CD4-positive, alpha-beta memory T cell (primary cell): Measurements from ENCODE around the gene MAZ. TPM values are rescaled to one million over a fixed set of nuclear protein-coding genes. Genes with fewer than 3 reads are reported as not detected.
A peak's percentile ranks its signal among the peaks of the same experiment; 100 is the strongest.
"Not testable (repeated sequence)": the region's sequence is repeated elsewhere in the genome, so short reads cannot be mapped to it uniquely, and the experiment has no call there.

Source experiments
- CTCF ChIA-PET: fragments of 350-600 bp; sonication (Branson Sonifier 250); formaldehyde crosslinking; loops from one replicate; lab custom pipeline; 2021; ENCODE audit warnings: inconsistent platforms; ENCODE audit not compliant: partially characterized antibody; lab: Charles Lee
- POLR2A ChIA-PET: fragments of 350-600 bp; sonication (Branson Sonifier 250); formaldehyde crosslinking; loops from one replicate; lab custom pipeline; 2021; ENCODE audit not compliant: partially characterized antibody; lab: Charles Lee
- DNase-seq, 5 donors: peaks; one replicate each; pipeline versions ENCODE4 v3.0.0 to v3.0.0-alpha.2; 2020 to 2022; ENCODE audit warnings: mixed read lengths in 1 of 5
- H3K27ac ChIP-seq: one replicate; pipeline ENCODE4 v1.7.0; 2013; ENCODE audit warnings: low read depth, low read length
- H3K27me3 ChIP-seq: 2 replicates; pipeline ENCODE4 v1.7.0; 2013; ENCODE audit warnings: mild to moderate bottlenecking, low read length, moderate library complexity; ENCODE audit not compliant: insufficient read depth
- H3K36me3 ChIP-seq: 2 replicates; pipeline ENCODE4 v1.7.0; 2013; ENCODE audit warnings: mild to moderate bottlenecking, low read length, moderate library complexity; ENCODE audit not compliant: insufficient read depth
- H3K4me1 ChIP-seq: 2 replicates; pipeline ENCODE4 v1.7.0; 2013; ENCODE audit warnings: mild to moderate bottlenecking, low read length, moderate library complexity; ENCODE audit not compliant: insufficient read depth
- H3K4me3 ChIP-seq, 2 donors: one replicate each; pipeline ENCODE4 v1.7.0; 2013; ENCODE audit warnings: low read length in 2 of 2, mild to moderate bottlenecking in 1 of 2
- H3K9me3 ChIP-seq, 2 donors: one replicate each; pipeline ENCODE4 v1.7.0; 2013; ENCODE audit warnings: low read length in 2 of 2, control low read depth in 1 of 2; ENCODE audit not compliant: control insufficient read depth in 1 of 2
- H3K27ac Mint-ChIP-seq, 7 donors: one replicate each; pipeline ENCODE4 v1.8.0; 2020 to 2021; ENCODE audit warnings: mixed read lengths in 7 of 7, mild to moderate bottlenecking in 6 of 7, inconsistent platforms in 3 of 7, moderate library complexity in 3 of 7
- H3K27me3 Mint-ChIP-seq, 2 donors: one replicate each; pipeline ENCODE4 v1.8.0; 2020 to 2021; ENCODE audit warnings: mixed read lengths in 2 of 2
- H3K36me3 Mint-ChIP-seq, 2 donors: one replicate each; pipeline ENCODE4 v1.8.0; 2020 to 2021; ENCODE audit warnings: mixed read lengths in 2 of 2, inconsistent platforms in 1 of 2, mild to moderate bottlenecking in 1 of 2
- H3K4me1 Mint-ChIP-seq, 4 donors: one replicate each; pipeline ENCODE4 v1.8.0; 2020 to 2021; ENCODE audit warnings: mixed read lengths in 4 of 4, mild to moderate bottlenecking in 1 of 4
- H3K4me3 Mint-ChIP-seq, 8 donors: one replicate each; pipeline ENCODE4 v1.8.0; 2020 to 2021; ENCODE audit warnings: mixed read lengths in 8 of 8, mild to moderate bottlenecking in 7 of 8, moderate library complexity in 6 of 8, inconsistent platforms in 3 of 8
- H3K9me3 Mint-ChIP-seq, 8 donors: one replicate each; pipeline ENCODE4 v1.8.0; 2020 to 2021; ENCODE audit warnings: mixed read lengths in 8 of 8, mild to moderate bottlenecking in 5 of 8, inconsistent platforms in 3 of 8, moderate library complexity in 1 of 8
- intact Hi-C: fragments of 100-400 bp; cut with micrococcal nuclease; formaldehyde crosslinking; loops from one replicate; pipeline ENCODE4 v1.15.1; 2023
- polyA plus RNA-seq, 2 donors: library from polyadenylated mRNA; unstranded; fragments of 300-500 nt; fragmentation: Illumina TruSeq; gene quantifications; one replicate each; pipeline ENCODE4 v1.2.3, GENCODE V29; 2021
- total RNA-seq, 2 experiments: library from RNA; stranded (reverse); gene quantifications; one replicate each; pipeline ENCODE4 v1.2.3, GENCODE V29; 2021

Gene MAZ
- total and polyA plus RNA-seq, 4 experiments from 2014 or later = 40.3 to 264 (median 164) TPM

GRCh38 chr16:29770250-29770929 lies 35.9 kb upstream of the MAZ start:
- H3K4me1 ChIP-seq = no peaks in the 10 kb centered on the region
- H3K4me1 Mint-ChIP-seq = peaks cover 0 to 8% (median 2%) of the 10 kb centered on the region in 4 donors
- no peak overlapping the region for H3K4me3 ChIP-seq
- H3K27me3 Mint-ChIP-seq = no peaks in the 10 kb centered on the region
- H3K36me3 Mint-ChIP-seq = no peaks in the 10 kb centered on the region
- peak overlapping the region in 3 of 7 donors; percentile 4 to 51 (median 30) for H3K27ac Mint-ChIP-seq
- intact Hi-C loops = no loop called here
- no peaks in the 10 kb centered on the region for H3K36me3 ChIP-seq
- H3K4me3 Mint-ChIP-seq = peak overlapping the region in 1 of 8 donors; percentile 17
- no peak overlapping the region for H3K27ac ChIP-seq
- ChIA-PET CTCF (no interaction called here), POLR2A (interaction anchor here (1.0 to 1.8 kb wide), 3 partner anchors 20 to 38 kb away, joined by 3 to 7 read pairs (median 5); partner anchors contain the start of gene KIF22)
- no peak for DNase-seq
- H3K9me3 ChIP-seq = no peaks in the 10 kb centered on the region
- no peaks in the 10 kb centered on the region for H3K27me3 ChIP-seq
- no peaks in the 10 kb centered on the region for H3K9me3 Mint-ChIP-seq

GRCh38 chr16:29772330-29772729 lies 34.0 kb upstream of the MAZ start:
- H3K36me3 ChIP-seq, H3K9me3 Mint-ChIP-seq, H3K27ac ChIP-seq, H3K9me3 ChIP-seq, H3K27me3 ChIP-seq, DNase-seq, H3K4me1 Mint-ChIP-seq, H3K4me1 ChIP-seq, H3K27me3 Mint-ChIP-seq, intact Hi-C loops, H3K4me3 ChIP-seq, H3K36me3 Mint-ChIP-seq: not testable (repeated sequence)
- peak overlapping the region in 1 of 7 donors; percentile 57 for H3K27ac Mint-ChIP-seq
- ChIA-PET POLR2A (interaction anchor here (0.6 to 2.8 kb wide), 4 partner anchors 12 to 52 kb away, joined by 3 to 8 read pairs (median 6); partner anchors contain the start of genes C16orf54 and KIF22), CTCF (interaction anchor here (0.8 kb wide), 1 partner anchor 13 kb away, joined by 3 read pairs; no protein-coding TSS in a partner anchor)
- peak overlapping the region in 1 of 8 donors; percentile 41 for H3K4me3 Mint-ChIP-seq

GRCh38 chr16:29774730-29775129 lies 31.6 kb upstream of the MAZ start:
- CTCF ChIA-PET = interaction anchor here (0.9 to 2.1 kb wide), 4 partner anchors 10 to 75 kb away, joined by 3 to 7 read pairs (median 4); no protein-coding TSS in a partner anchor
- no peaks in the 10 kb centered on the region for H3K36me3 Mint-ChIP-seq
- H3K4me1 ChIP-seq = no peaks in the 10 kb centered on the region
- DNase-seq = no peak
- POLR2A ChIA-PET = interaction anchor here (1.2 to 2.8 kb wide), 2 partner anchors 29 to 36 kb away, joined by 3 to 8 read pairs; partner anchors contain the start of gene C16orf54
- intact Hi-C loops = no loop called here
- H3K4me1 Mint-ChIP-seq = peaks cover 0 to 6% (median 2%) of the 10 kb centered on the region in 4 donors
- H3K36me3 ChIP-seq = no peaks in the 10 kb centered on the region
- H3K9me3 ChIP-seq = no peaks in the 10 kb centered on the region
- no peak overlapping the region for H3K4me3 ChIP-seq
- H3K9me3 Mint-ChIP-seq = no peaks in the 10 kb centered on the region
- no peak overlapping the region for H3K4me3 Mint-ChIP-seq
- no peaks in the 10 kb centered on the region for H3K27me3 ChIP-seq
- no peaks in the 10 kb centered on the region for H3K27me3 Mint-ChIP-seq
- H3K27ac Mint-ChIP-seq = peak overlapping the region in 1 of 7 donors; percentile 30
- no peak overlapping the region for H3K27ac ChIP-seq

- no peak for DNase-seq
- CTCF ChIA-PET = interaction anchor here (1.1 kb wide), 1 partner anchor 74 kb away, joined by 3 read pairs; no protein-coding TSS in a partner anchor
- H3K27ac Mint-ChIP-seq = peak overlapping the region in 1 of 7 donors; percentile 62
- Histone ChIP-seq H3K4me1 (no peaks in the 10 kb centered on the region), H3K4me3 (no peak overlapping the region), H3K27ac (no peak overlapping the region), H3K9me3 (no peaks in the 10 kb centered on the region), H3K36me3 (no peaks in the 10 kb centered on the region), H3K27me3 (no peaks in the 10 kb centered on the region)
- no peak overlapping the region for H3K4me3 Mint-ChIP-seq
- H3K4me1 Mint-ChIP-seq = peaks cover 0 to 6% (median 3%) of the 10 kb centered on the region in 4 donors
- POLR2A ChIA-PET = interaction anchor here (1.2 kb wide), 2 partner anchors 21 to 37 kb away, joined by 3 read pairs; no protein-coding TSS in a partner anchor
- no peaks in the 10 kb centered on the region for H3K27me3 Mint-ChIP-seq
- H3K36me3 Mint-ChIP-seq = no peaks in the 10 kb centered on the region
- intact Hi-C loops = no loop called here
- H3K9me3 Mint-ChIP-seq = no peaks in the 10 kb centered on the region
Measured at GRCh38 chr16:29775742-29776408, 30.5 kb upstream of the MAZ start.

GRCh38 chr16:29777576-29778350 lies 28.6 kb upstream of the MAZ start, which contains the start of gene ZG16:
TSS of gene ZG16 (plus strand) at chr16:29778256. CDS start at chr16:29779267, 1,011 bp downstream.
- no peak for DNase-seq
- CTCF ChIA-PET = interaction anchor here (0.9 to 1.4 kb wide), 2 partner anchors 8 to 19 kb away, joined by 3 to 4 read pairs; no protein-coding TSS in a partner anchor
- H3K27ac Mint-ChIP-seq = peak within 1 kb of the TSS in 2 of 7 donors; percentile 11 to 30

GRCh38 chr16:29779474-29779873 lies 26.9 kb upstream of the MAZ start:
- H3K4me1 ChIP-seq = peaks cover 7% of the 10 kb centered on the region
- H3K36me3 ChIP-seq = no peaks in the 10 kb centered on the region
- no peak overlapping the region for H3K27ac ChIP-seq
- H3K4me3 Mint-ChIP-seq = no peak overlapping the region
- peaks cover 7 to 15% (median 10%) of the 10 kb centered on the region in 4 donors for H3K4me1 Mint-ChIP-seq
- intact Hi-C loops = no loop called here
- no peaks in the 10 kb centered on the region for H3K9me3 ChIP-seq
- no peaks in the 10 kb centered on the region for H3K27me3 Mint-ChIP-seq
- POLR2A ChIA-PET = no interaction called here
- H3K4me3 ChIP-seq = no peak overlapping the region
- no peak for DNase-seq
- CTCF ChIA-PET = interaction anchor here (1.2 to 1.5 kb wide), 2 partner anchors 11 kb away, joined by 4 to 5 read pairs; partner anchors contain the start of gene KIF22
- H3K36me3 Mint-ChIP-seq = no peaks in the 10 kb centered on the region
- H3K27me3 ChIP-seq = no peaks in the 10 kb centered on the region
- peak overlapping the region in 1 of 7 donors; percentile 29 for H3K27ac Mint-ChIP-seq
- H3K9me3 Mint-ChIP-seq = peaks cover 0 to 7% (median 0%) of the 10 kb centered on the region in 8 donors

More at GRCh38 chr16:29777576-29778350, 28.6 kb upstream of the MAZ start, which contains the start of gene ZG16:
- Histone ChIP-seq H3K4me3 (no peak within 1 kb of the TSS), H3K4me1 (no peaks in the 10 kb centered on the region), H3K27ac (no peak within 1 kb of the TSS), H3K27me3 (no peaks in the 10 kb centered on the region), H3K9me3 (no peaks in the 10 kb centered on the region), H3K36me3 (no peaks in the 10 kb centered on the region)
- intact Hi-C loops = no loop called here
- peaks cover 0 to 6% (median 4%) of the 10 kb centered on the region in 4 donors for H3K4me1 Mint-ChIP-seq
- H3K36me3 Mint-ChIP-seq = no peaks in the 10 kb centered on the region
- POLR2A ChIA-PET = no interaction called here
- no peaks in the 10 kb centered on the region for H3K9me3 Mint-ChIP-seq
- no peaks in the 10 kb centered on the region for H3K27me3 Mint-ChIP-seq
- no peak within 1 kb of the TSS for H3K4me3 Mint-ChIP-seq
